HG03432 (cell line): ENCODE data around the gene ATP8B4.
A peak's percentile ranks its signal among the peaks of the same experiment; 100 is the strongest.

Source experiments
- ATAC-seq: cut with Tn5 transposase; IDR thresholded peaks from one replicate; pipeline ENCODE4 v1.9.1; 2021; ENCODE audit warnings: mild to moderate bottlenecking, moderate library complexity; ENCODE audit not compliant: unreplicated experiment

The ATP8B4 gene

DNA sequence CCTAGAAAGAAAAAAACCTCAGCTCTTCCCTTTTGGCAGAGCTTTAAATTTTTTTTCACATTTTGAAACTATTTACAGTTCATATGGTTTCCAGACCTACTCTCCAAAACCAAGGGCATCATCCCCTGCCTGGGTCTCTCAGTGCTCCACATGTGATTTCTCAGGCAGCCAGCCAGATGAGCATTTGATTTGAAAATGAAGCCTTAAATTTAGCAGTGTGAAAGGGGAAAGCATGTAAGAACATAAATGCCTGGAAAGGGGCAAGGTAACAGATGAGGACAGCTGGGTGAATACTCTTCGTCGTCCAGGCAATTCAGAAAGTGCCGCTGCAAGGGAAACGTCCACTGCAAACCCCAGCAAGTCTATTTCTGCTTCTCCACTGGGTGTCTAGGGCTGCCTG, 94.8 kb downstream of the ATP8B4 start:
- no peak for ATAC-seq

DNA sequence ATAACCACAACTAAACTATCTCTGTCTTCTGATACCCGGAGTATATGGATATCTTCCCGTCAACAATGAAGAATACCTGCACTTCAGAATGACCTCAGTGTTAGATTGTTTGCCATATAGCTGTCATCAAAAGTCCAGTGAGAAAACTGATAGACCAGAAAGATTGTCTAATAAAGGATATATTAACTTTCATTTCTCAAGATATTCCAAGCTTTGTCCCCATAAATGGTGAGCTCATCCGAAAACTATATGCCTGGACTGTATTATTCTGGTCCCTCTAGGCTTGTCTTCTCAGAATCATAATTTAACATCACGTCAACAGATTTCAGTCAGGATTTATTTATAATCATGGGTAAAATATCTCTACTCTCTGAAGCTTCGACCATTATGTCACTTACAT, 100.5 kb downstream of the ATP8B4 start:
- ATAC-seq, result no peak

DNA sequence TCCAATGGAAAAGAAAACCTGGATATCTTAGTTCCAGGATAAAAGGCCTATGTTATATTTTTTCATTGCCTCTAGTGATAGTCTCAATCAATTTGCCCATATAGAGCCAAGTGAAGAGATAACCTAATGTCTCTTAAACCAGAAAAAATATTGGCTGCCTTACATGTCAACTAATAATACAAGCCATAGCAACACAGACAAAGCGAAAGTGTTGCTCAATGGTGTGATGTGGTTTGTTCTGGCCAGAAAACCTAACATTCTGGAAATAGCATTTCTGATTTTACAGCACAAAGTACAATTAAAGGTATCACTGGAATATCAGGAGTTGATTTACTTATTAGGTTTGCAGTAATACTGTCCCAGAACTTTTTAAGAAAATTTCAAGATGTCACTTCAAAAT, 101.5 kb downstream of the ATP8B4 start:
- peak; percentile 44 for ATAC-seq

DNA sequence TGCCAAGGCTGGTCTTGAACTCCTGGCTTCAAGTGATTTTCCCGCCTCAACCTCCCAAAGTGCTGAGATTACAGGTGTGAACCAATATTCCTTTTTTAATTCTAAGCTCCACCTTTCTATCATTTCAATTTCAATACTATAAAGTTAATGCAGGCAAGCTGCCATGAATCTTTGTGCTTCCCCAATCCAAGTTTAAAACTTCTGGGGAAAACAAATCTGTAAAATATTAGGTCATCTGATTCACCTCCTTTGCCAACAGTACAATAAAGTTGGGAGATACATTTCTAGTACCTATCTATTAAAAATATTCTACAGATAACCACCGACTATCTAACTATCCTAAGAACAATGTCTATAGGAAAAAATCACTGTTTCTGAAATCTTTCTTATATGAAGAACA, 102.1 kb downstream of the ATP8B4 start:
- no peak for ATAC-seq

DNA sequence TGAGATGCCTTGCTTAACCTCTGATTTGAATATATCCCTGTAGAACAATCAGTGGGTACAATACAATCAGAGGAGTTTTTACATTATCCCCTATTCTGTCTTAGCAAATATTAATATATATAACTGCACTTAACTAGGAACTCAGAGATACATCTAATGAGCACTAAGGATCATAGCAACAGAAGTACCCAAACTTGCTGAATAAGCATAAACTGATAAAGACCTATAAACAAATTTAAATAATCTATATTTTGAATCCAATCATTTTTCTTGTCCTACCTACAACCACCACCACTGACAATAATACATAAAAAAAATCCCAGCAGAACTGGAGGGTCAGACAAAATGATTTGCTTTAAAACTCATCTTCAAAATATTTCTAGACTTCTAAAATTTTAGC, 106.2 kb downstream of the ATP8B4 start:
- no peak for ATAC-seq

DNA sequence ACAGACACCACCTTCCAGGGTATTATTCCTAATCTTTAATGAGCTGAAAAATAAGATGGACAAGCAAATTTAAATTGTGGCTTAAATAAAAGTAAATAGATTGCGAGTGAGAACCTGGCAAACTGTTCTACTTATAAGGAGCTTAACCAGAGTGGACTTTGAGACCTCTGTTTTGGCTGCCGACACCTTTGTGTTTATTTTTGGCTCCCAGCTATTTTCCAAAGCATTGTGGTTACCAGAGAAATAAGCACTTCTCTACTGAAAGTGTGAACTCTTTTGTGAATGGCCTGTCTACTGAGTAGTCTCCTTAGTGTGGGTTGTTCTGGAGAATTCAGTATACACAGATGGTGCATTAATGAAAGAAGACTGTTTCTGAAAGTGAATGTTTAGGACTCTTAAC, 109.4 kb downstream of the ATP8B4 start:
- no peak for ATAC-seq

DNA sequence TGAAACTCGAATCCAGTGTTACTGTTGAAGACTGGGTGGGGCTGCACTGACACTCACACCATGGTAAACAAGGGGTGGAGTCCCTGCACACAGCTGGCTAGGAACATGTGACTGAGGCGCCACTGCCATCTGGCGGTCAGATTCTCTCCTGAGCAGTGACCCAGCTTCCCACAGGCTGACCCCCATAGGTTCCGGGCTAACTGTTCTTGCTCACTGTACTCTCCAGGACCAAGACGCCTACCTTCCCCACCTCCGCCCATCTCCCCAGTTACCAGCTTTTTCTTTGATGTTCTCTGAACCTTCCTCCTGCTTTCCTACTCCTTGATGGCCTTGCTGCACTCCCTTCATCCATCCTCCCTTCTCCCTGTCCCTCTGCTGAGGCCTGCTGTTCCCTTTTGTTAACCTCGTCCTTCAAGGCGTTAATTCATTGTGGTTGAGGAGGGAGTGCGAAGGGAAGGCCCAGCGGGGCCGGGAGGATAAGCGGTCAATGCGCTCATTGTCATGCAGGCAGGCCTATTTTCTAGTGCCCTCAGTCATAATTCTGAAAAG, 115.2 kb downstream of the ATP8B4 start:
- peak; percentile 100 for ATAC-seq

DNA sequence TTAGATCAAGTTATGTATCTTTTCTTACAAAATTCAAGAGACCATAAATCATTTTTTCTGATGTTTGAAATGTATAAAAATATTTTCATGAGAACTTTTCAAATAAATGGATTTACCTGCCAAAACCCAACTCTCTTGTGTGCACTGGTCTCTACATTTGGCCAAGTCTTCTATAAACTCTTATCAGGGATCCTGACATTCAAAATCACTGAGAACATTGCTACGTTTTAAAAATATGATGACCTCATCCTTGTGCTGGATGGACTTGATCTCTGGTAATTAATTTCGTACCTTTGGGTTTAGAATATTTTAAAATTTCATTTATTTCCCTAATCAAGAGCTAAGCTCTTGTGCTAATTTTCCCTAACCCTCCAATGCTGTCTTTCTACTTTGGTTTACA, 127.4 kb downstream of the ATP8B4 start:
- ATAC-seq, result no peak

DNA sequence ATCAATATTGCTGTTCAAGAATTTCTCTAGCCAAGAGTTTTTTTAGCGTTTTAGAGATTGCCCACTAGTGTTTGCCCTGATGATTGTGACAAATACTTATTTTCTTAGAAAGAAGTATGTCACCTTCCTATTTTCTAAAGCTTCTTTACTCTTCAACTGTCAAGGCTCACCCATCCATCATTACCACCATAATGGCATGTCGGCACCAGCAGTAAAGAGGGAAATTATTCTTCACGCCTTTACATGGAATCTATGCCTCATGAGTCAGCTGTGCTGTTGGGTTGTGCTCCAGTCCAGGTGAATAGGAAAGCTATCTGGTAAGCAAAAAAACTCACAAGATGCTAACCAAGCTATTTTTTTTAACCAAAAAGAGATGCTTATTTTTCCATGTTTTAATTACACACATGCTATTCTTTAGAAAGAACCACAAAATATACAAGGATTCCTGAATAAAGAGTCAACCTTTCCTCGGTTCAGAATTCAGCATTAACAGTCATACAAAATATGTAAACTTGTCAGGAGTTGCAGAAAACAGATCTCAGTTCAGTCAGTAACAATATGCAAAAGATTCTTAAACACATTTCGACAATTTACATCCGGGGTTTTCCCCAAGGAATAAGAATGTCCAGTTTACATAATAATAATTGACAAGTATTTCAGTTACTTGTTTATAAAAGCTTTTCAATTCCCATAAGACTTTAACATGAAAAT, 128.0 kb downstream of the ATP8B4 start:
- ATAC-seq, result no peak

DNA sequence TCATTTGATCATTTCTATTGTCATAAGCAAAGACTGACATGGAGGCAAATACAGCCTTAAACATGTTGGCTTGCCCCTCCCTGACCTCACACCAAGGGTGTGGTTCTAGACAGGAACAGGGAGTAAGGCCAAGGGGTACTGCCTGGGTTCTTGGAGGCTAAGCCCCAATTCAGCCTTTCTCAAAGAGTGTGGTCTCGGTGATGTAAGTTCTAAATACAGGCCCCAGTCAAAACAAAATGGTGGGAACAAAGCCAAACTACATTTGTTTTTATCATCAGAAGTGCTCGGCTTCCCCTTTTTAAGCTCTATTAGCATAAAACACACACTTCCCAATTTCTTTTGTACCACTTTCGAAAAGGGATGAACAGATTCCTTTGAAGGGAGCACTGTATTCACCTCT, 129.5 kb downstream of the ATP8B4 start:
- ATAC-seq, result no peak

DNA sequence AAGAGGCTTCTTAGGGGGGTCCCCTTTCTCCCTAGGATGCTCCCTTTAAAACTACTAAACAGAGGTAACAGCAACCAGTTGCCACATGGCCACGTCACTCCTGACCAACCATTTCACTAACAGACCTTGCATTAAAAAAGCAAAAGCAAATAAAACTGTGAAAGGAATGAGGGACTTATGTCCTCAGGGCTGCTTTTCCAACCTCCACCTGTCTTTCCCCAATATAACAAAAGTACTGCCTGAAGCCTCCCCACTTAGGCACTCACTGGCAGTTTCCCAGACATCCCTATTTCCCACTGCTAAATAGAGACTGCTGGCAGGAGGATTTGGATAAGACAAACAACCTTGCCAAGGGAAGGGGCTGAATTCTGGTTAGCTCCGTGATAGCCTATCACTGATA, 130.3 kb downstream of the ATP8B4 start:
- ATAC-seq, result no peak

DNA sequence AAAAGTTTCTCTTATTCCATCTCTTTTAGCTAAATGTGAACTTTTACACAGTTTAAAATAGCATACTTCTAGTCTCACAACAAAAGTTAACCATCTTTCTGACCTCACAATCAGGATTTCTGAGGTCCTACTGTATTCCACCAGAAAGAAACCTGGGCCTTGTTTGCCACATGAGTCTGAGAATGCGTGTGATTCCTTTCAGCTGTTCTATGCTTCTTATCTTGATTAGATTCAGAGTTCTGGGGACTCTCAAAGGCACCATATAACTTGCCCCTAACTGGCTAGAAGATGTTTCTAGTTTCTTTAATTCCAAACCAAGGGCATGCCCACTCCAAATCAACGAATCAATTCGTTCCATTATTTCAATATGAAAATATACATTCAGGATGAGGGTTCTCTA, 131.1 kb downstream of the ATP8B4 start:
- ATAC-seq, result no peak

DNA sequence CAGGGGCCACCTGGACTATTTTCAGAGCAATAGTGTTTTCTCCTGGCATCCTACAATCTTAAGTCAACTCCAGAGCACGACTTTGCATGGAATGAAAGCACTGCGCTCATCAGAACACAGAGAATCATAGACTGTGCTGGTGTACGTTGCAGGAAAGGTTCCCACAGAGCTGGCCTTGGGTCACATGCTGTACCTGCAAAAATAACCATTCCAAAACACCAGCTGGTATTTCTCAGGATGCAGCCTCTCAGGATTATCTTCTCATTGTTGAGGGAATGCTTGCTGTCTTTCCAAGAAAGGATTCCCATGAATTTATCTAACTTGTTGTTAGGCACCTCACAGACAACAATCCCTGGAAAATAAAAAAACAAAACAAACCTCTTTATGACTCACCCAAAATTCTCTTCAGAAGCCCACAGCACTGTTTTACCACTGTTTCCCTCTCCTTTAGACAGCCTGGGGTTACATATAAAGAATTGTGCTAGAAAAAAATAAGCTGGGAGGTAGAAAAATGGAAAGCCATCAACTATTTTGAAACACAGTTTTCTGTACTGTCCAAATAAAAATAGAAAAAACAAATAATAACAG, 131.7 kb downstream of the ATP8B4 start:
- no peak for ATAC-seq

DNA sequence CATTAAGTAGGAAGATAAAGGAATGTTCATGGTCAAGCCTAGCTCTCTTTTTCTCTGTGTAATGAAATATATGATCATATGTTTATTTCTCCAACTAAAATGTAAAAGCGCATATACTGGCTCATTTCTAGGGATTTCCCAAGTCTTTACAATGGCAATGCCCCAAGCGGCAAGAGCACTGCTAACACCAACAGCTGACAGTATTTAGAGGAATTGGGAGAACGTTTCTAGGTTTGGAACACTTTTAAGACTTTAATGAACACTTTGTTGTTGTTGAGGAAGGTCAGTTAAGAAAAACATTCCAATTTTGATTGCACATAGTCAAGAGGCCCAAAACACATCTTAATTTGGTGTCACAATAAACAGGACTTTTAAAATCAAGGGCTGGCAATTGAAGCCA, 132.7 kb downstream of the ATP8B4 start:
- ATAC-seq, result no peak

DNA sequence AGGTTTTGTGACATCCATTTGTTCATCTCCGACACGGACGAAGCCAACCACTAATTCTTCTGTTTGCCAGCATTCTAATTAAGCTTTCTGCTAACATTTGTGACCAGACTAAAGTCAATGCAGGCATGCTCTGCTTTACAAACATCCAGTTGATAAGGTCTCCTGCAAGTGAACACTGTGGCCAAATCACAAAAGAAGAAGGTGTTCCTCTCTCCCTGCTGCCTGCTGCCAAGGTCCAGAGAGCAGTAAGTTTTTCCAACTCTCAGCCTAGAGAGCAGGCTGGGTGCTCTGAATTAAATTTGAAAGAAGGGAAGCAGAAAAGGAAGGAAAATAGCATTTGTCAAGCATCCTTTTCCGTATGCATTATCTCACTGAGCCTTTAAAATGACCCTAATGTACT, 133.6 kb downstream of the ATP8B4 start:
- ATAC-seq, result no peak

DNA sequence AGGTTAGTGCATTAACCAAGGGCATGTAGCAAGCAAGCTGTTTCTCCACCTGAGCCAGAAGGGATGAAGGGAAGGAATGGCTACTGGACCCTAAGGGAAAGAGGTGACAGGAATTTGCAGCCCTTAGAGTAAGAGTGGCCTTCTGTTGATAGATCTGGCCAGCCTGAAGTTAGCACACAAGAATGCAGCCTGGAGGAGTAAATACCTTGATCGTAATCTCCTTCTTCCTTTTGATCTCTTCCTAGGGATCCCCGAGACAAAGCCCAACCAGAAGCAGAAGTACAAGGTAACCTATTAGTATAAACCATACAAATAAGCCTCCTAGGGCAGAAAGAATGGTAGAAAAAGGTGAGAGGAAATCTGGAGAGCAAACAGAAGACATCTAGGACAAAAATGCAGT, 134.6 kb downstream of the ATP8B4 start:
- no peak for ATAC-seq

DNA sequence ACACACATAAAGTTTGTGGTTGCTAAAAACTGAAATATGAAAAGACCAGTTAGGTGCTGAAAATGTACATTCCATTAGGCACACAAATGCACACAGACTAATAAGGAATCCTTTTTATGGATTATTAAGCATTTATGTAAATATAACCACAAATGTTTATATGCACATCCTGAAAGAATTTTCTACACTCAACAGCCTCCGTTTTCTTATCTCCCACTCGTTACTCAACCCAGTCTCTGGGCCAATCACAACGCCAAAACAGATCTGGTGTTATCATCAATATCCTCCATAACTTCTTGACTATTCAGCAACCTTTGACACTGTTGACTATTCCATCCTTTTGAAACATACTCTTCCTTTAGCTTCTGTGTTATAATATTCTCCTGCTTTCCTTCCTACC, 136.4 kb downstream of the ATP8B4 start:
- no peak for ATAC-seq

DNA sequence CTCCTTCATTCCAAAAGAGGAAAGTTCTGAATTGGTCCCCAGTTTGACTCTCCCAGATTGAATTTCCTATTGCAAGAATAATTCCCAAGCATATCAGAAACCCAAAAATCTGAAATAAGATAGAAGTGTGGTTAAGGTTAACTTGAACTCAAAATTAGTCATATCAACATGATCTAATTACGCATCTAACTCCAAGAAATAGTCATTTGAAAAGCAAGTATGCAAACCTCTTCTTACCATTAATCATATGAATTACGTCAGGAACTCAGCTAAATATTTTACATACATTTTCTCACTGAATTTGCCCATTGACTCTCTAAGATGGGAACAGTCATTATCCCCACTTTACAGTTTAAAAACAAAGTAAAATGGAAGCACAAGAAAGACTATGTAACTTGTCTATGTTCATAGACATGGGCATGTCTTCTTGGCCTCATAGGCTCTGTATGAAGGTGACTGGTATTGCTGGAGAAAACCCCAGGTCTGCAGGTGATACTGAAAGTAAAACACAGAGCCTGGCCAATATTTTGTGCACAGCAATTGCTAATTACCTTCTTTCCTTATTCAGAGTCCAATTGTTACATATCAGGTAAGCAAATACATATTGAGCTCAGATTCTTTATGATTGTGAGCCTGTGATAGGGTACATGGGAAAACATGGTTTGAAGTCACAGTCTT, 139.2 kb downstream of the ATP8B4 start:
- ATAC-seq, result no peak

DNA sequence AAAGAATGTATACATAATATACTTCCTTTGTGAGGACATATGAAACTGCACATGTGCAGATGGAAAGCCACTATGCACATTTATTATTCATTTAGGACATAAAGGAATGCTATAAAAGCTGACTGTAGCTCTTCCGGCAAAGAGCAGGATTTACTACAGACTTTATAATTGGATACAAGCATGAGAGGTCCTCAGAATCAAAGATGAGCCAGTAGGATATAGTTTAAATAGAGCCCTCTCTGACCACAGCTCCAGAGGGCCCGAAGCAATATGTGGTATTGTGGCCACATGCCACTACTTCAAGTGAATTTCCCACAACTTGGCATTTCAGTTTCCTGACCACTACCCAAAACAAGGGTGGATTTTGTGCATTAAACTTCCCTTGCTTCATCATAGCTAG, 140.9 kb downstream of the ATP8B4 start:
- ATAC-seq, result no peak

DNA sequence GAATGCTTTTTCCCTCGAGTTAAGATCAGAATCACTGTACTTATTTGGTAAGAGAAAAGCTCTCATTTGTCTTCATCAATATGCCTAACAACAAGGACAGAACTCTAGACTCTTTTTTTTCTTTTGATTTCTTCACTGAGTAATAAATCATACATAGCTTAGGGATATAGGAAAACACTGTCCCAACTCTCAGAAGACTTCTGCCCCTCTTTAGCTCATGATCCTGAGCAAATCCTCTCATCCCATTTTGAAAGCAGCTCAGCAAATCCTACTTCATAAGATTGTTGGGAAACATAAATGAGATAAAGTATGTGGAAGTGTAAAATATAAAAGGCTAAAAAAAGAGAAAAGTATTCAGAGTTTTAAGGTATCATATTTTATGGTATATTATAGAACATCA, 141.7 kb downstream of the ATP8B4 start:
- no peak for ATAC-seq

DNA sequence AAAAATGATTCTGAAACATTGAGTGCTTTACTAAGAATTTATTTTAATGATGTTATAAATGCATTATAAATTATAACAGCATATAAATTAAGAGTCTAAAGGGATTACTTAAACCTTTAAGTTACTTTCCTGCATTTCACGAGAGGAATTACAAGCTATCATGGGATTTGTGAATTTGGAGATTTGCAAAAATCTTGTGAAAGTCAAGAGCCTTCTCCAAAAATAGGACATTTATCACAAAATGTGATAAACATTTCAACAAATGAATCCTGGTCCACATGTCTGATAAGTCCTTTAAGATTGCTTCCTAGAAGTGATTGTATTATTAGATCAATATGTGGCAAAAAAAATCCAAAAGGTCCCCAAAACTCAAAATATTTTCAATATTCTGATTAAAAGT, 154.5 kb downstream of the ATP8B4 start:
- ATAC-seq, result no peak

DNA sequence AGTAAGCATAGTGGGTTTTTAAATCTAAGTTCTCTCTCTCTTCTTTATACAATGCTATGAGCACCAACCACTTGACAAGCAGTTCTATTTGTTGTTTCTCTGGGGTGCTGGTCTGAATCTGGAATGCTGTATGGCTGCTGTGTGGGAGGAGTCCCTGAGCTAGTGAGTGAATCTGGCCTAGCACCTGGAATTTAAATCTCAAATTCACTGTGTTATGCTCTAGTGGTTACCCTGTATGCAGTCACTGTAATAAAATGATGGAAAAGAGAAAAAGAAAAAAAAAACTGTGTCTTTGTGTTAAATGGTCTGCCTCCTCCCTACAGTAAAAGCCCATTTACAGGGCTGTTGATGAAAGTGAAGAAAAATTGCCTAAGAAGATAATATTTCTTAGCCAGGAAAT, 155.0 kb downstream of the ATP8B4 start:
- no peak for ATAC-seq
